ENCODE measurements around the gene FLNB.
"Not testable (repeated sequence)": the region's sequence is repeated elsewhere in the genome, so short reads cannot be mapped to it uniquely, and the experiment has no call there.

FLNB gene

DNA sequence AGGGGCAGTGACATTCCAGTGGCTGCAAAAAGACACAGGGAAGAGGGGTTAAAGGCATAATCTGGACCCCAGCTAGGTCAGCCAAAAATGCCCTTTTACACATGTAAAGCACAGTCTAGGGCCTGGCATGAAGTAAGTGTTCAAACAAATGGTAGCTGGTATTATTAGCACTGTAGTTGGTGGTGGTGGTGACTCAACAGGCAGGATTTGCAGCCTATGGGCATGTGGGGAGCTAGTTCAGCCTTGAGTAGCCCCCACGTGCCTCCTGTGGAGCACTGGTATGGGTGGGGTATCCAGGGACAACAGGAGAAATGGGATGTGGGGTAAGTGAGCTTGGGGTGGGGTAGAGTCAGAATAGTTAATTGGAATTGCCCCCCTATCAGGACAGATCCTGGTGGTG, 175.0 kb downstream of the FLNB start:
- no peak for DNase-seq (ENCODE audit: low read depth)

DNA sequence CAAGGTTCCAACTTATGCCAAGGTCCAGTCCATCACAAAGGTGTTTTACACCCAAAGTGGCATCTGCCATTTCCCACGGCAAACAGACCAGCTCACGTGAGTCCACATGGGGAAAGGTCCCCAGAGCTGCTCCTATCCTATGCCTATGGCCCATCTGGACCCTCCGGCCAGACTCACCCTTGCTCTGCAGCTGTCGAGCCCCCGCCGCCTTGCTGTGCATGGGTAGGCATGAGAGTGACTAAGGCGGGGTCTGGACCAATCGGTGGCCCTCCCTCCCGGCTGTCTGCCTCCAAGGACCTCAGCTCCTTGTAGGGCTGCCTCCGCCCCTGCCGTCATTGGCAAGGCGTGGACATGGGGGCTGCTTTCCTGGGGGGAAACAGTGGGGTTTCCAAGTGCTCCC, 175.7 kb downstream of the FLNB start:
- DNase-seq (ENCODE audit: low read depth) = no peak

DNA sequence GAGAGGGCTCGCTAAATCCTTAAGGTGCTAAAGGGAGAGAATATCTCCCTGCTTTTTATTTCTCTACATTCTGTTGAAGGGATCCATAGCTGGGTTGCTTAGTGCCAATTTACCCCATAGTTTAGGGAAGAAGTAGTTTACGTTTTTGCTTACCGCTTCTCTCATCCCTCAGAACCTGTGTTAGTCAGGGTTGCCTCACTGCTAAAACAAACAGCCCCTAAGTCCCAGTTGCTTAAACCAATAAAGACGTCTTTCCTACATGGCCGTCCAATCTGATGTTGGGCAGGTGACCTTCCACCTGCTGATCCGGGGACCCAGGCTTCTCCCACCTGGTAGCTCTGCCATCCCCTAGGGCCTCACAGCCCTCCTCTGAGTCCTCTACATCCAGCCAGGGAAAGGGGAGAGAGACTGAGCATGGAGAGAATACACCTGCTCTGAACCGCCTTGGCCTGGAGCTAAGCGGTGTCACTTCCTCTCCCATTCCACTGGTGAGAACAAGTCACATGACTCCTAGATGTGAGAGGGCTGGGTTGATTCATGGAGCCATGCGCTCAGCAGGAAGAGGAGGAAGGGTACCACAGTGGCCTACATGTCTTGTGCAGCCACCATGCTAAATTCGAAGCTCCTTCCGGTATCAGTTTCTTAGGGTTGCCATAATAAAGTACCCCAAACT, 176.2 kb downstream of the FLNB start:
- DNase-seq (ENCODE audit: low read depth) = no peak

DNA sequence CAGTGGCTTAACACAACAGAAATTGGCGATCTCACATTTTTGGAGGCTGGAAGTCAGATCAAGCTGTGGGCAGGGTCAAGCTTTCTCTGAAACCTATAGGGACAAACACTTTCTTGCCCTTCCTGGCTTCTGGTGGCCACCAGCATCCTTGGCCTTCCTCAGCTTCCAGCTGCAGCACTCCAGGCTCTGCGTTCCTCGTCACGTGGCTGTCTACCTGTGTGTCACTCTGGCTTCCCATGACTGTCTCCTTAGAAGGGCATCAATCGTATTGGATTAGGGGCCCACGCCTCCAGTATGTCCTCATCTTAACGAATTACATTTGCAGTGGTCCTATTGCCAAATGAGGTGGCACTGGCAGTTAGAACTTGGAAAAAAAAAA, 176.7 kb downstream of the FLNB start:
- DNase-seq (ENCODE audit: low read depth) = no peak

DNA sequence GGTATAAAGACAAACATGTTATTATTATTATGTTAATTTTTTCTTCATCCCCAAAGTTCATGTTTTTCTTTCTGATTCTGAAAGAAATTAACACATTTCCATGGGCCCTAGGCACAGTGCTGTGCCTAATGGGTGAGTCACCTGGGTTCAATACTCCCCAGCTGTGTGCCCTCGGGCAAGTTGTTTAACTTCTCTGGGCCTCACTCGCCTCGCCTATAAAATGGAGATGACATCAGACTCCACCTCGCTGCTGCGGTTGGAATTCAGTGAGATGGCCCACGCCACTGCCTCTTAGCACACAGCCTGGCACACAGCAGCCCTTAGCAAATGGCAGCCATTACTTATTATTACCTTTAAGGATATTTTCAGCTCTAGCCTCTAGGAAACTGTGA, 179.9 kb downstream of the FLNB start:
- DNase-seq (ENCODE audit: low read depth) = no peak

DNA sequence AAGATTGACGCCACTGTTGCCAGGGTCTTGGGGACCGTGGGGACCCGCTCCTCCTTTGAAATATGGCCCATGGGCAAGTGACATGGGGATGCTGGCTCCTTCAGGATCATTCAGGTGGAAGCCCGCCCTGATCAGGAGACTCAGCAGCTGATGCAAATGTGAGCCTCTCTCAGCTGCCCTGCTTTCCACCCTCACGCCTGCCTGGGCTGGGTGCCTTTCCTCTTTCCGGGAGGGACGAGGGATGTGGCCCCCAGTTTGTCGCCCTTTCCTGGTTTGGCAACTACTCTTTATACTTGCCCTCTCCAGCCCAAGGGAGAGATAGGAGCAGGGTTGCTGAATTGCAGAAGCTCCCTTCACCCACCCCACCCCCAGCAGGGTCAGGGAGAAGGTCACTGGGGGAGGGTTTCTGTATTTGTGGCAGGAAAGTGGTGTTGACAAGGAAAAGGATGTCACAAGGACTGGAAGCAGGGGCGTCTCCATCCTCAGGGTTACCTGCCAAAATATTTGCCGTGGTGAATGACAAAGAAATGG, 180.8 kb downstream of the FLNB start:
- no peak for DNase-seq (ENCODE audit: low read depth)

DNA sequence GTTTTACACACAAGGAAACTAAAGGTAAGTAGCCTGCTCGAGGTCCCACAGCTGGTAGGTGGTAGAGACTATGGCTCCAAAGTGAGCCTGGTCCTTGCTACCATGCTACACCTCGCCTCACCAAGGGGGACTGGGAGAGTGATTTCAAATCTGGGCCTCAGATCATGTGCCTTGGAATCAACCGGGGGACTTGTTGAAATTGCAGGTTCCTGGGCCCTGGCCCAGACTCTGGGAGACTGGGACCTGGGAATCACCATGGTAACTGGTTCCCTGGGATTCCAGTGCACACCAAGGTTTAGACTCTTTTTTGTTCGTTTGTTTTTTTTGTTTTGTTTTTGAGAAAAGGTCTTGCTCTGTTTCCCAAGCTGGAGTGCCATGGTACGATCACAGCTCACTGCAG, 181.5 kb downstream of the FLNB start:
- DNase-seq (ENCODE audit: low read depth) = no peak

DNA sequence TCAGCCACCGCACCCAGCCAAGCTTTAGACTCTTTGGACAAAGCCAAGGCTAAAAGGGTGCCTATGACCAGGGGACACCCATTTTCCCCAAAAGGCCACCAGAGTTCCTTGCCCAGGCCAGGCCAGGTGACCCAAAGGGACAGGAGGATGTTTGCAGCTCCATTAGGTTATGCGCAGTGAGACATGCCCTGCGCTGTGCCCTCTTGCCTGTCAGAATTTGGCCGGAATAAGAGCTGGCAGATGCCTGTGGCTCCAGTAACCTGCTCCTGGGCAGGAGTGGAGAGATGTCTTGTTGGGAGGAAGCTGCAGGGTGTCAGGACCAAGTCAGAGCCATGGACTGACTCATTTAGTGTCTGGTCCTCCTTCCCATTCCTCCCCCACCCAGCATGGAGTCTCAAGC, 182.1 kb downstream of the FLNB start:
- no peak for DNase-seq (ENCODE audit: low read depth)

DNA sequence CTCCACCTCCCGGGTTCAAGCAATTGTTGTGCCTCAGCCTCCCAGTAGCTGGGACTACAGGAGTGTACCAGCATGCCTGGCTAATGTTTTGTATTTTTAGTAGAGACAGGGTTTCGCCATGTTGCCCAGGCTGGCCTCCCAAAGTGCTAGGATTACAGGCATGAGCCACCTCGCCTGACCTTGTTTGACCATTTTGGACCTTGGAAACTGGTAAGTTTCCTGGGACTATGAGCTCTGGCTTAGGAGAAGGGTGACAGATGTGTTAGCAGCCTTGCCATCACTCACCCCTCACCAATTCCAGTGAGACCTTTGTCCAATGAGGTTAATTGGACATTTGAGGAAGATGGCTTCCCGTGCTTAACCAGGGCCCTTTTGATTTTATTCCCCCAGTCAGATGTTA, 182.7 kb downstream of the FLNB start:
- no peak for DNase-seq (ENCODE audit: low read depth)

DNA sequence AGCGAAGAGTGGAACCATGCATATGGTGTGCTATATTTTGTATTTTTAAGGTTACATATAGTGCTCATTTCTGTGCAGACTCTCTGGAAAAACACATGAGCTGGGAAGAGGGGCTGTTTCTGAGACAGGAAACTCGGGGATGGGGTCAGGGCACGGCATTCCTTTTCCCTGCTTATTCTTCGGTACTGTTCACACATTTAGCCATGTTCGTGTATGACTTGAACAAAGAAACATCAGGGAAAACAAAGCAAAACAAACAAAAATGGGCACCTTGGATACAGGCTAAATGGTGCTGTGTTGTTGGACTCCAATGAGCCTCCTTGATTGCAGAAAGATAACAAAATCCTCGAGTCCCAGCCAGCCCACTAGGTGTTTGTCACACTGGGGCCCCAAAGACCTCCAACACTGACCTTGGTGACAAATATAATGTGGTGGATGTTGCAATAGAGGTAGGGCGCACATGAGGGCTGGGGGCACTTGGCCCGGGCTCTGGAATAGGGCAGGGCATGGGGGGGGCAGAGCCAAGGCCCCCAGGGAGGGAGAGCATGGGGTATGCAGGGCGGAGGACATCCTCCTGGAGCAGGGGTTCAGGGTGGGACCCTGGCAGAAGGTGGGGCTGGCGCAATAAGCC, 183.3 kb downstream of the FLNB start:
- no peak for DNase-seq (ENCODE audit: low read depth)

DNA sequence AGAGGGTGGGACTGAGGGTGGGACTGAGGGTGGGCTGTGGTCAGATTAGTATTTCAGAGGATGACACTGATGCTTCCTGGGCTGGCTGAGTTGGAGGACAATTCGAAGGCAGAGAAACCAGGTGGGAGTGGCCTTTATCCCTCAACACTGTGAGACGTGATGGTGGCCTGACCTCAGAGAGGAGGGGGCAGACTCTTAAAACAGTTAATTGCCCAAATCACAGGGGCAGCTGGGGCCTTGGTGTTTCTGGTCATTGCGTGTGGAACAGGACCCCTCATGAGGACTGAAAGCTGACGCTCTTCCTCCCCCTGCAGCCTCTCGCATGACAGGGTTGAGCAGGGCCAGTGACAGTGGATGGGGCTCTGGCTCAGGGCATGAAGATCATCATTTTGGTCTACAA, 183.8 kb downstream of the FLNB start:
- DNase-seq (ENCODE audit: low read depth) = no peak

DNA sequence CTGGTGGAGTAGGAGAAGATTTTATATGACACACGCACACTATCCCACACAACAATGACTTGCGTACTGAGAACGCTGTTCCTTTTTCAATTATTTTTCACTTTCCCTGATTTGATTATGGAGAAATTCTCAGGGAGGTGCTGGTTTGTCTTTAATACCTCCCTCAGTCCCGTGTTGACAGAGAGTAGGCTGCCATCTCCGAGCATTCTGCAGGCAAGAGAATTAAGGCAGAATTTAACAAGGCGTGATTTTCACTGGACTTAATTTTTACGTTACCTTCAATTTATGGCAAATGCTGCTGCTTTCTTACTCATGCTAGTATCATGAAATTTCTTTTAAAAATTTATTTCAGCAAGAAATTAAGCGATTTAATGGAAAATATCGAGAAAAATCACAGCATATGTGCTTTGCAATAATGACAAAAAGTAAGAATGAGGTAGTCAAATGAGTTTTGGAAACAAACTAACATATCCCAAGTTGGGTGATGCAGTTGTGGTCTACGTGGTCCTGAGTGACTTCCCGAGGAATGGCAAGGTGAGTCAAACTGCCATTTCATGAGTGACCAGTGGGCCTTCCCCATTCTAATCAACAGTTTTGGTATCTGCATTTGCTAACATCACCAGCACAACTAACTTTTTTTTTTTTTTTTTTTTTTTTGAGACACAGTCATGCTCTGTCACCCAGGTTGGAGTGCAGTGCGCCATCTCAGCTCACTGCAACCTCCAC, 185.6 kb downstream of the FLNB start:
- DNase-seq (ENCODE audit: low read depth) = no peak

DNA sequence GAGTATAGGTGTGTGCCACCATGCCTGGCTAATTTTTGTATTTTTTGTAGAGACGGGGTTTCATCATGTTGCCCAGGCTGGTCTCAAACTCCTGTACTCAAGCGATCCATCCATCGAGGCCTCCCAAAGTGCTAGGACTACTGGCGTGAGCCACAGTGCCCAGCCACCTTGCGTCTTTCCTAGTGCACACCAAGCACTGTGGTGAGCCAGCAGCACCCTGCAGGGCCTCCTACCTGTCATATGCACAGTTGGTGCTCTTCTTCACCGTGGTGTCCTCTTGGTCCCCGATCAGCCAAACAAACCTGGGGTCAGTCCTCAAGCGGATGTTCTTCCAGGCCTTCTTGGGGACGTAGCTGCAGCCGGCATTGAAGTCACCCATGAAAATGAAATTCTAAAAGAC, 189.4 kb downstream of the FLNB start:
- no peak for DNase-seq (ENCODE audit: low read depth)

DNA sequence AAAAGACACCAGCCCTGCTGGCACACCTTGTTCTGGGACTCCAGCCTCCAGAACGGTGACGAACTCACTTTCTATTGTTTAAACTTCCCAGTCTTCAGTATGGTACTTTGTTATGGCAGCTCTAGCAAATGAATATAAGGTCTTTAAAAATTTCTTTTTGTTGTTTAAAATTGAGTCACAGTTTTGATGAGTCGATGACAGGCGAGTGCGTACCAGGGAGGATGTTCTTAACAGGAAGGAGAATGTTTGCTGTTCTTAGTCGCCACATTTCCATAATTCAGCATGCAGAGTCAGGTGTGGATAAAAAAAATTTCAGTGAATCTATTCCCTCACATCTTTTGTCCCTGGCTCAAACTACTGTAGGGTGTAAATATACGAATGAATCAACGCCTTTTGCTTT, 190.1 kb downstream of the FLNB start:
- DNase-seq (ENCODE audit: low read depth) = no peak

DNA sequence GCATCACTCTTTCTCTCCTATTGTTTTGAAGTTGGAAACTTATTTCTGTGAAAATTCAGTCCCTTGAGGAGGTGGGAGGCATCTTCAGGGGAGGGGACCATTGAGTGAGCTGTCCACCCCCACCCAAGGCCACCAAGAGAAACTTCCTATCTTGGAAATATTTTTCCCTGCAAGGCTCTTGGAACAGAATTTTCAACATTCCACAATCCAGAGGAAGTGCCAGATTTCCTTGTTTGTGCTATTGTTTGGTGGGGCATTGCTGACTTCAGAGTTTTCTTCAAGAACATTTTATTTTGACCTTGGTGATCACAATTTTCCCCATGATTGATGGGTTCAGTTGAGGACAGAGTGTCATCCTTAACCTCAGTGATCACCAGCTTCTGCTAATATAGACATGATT, 190.6 kb downstream of the FLNB start:
- no peak for DNase-seq (ENCODE audit: low read depth)

DNA sequence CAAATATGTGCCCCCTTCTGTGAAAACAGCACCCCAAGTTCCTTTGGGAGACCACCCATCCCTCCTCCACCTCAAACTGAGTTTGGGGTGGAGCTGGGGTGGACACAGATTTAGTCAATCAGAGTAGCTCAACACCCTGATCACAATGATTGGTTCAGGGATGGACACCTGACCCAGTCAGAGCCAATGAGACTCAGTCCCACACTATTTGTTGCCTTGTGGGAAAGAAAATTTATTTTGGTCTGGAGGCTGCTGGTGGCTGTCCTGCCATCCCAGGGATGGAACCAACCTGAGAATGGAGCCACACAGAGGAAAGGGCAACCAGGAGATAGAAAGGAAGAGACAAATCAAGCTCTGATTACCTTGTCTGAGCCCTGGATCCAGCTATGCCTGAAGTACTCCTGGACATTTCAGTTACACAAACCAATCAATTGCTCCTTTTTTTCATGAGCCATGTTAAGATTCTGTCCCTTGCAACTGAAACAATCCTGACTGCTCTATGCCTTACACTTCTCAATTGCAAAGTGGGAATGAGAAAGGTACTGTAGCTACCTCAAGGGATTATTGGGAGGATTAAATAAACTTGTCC, 192.0 kb downstream of the FLNB start:
- DNase-seq (ENCODE audit: low read depth) = no peak

DNA sequence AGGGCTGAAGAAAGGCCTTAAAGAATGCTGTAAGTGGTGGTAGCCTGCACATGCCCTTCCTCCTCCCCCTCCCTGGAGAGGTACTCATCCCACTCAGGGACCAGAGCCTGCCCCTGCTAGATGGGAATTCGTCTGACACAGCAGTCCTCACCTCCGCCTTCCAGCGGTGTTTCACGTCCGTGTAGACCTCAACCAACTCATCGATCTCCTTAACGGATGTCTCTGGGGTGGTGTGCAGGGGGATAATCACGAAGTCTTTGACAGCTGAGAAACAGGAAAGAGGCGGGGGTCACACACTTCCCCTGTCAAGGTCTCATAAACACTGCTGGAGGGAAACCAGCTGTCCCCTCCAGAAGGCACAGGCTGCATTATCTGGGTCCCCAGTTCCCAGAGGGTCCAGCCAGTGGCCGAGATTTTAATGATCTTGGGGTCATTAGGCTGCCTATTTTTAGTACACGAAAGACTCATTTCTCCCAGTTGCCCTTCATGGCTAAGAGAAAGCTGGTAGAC, 192.7 kb downstream of the FLNB start:
- no peak for DNase-seq (ENCODE audit: low read depth)

DNA sequence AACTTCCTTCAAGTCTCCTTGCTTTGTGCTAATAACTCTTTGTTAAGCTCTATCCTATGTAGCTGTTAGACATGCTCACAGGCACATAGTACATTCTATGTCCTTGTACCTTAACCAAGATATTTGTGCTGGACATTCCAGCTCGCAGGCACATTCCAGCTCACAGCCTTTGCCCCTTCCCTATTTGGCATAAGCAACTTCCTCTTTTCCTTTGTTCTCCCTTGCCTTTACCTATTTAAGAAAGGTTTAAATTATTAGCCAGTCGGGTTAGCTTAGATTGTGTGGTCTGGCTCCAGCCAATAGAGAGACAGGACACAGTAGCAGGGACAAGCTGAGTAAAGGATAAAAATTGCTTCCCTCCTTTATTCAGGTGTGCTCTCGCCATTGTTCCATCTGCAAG, 193.2 kb downstream of the FLNB start:
- not testable (repeated sequence) for DNase-seq (ENCODE audit: low read depth)

DNA sequence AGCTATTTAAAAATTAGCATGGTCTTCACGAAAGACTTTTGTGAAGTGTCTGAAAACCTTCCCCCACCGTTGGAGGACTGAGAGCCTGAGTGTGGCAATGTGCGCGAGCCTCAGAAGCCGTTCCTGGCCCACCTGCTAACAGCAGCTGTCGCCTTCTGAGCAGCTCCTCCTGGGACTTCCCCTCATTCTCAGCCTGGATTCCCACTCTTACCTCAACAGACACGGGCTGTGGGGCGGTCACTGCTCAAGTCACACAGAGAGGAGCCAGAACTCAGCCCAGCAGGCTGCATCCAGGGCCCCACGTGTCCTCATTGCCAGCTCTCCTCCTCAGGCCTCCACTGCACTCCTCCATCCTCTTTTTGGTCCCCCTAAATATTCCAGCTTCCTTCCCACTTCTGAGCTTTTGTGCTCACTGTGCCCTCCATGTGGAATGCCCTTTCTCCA, 194.7 kb downstream of the FLNB start:
- DNase-seq (ENCODE audit: low read depth) = no peak

DNA sequence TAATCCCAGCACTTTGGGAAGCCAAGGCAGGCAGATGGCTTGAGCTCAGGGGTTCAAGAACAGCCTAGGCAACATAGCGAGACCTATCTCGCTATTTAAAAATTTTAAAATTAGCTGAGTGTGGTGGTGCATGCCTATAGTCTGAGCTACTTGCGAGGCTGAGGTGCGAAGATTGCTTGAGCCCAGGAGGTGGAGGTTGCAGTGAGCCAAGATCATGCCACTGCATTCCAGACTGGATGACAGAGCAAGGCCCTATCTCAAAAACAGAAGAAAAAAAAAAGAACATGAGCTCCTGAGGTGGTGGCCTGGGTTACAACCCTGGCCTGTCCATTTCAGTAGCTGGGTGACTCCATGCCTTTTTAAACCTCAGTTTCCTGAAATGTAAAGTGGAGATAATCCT, 195.3 kb downstream of the FLNB start:
- DNase-seq (ENCODE audit: low read depth) = no peak

DNA sequence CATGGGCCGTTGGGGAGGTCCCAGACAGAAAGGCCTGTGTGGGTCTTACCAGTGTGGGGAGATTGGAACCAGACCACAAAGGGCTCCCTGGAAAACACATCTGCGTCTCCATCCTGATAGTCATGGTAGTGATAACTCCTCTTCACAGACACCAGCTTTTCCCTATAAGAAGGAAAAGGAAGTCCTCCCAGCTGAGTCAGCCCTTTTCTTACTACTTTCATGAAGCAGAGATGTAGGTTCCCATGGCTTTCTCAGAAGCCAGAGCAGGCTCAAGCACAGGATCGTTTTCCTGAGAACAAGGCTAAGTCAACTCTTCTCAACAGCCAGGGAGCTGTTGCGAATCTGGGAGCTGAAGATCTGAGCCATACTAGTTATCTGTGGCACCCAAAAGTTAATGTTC, 196.5 kb downstream of the FLNB start:
- DNase-seq (ENCODE audit: low read depth) = no peak

DNA sequence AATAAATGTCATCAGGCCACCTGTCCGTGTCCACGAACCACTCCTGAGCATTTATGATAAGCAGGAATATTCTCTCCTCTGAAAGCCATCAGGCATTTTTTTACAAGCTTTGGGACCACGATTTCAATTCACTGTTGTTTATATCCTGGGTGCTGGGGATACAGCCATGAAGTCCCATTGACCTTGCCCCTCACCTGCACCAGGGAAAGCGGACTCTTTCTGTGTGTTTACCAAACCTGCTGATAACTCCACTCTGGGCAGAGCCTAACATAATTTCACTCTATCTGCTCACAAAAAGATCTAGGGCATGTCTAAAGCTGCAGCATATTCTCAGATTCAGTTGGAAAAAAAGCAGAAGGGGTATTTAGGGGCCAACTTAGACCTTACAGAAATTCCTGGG, 197.8 kb downstream of the FLNB start:
- DNase-seq (ENCODE audit: low read depth) = no peak
